Measurements from ENCODE around the gene ERFE.

- TF ChIP-seq CTCF (IDR thresholded peaks at IDR 0.05): no peak
- TF ChIP-seq POLR2A (IDR thresholded peaks at IDR 0.05): no peak
Observed at GRCh38 chr2:238157506-238158017, 1.2 kb upstream of the ERFE start.
